Measurements from ENCODE around the gene CTIF.

DNA sequence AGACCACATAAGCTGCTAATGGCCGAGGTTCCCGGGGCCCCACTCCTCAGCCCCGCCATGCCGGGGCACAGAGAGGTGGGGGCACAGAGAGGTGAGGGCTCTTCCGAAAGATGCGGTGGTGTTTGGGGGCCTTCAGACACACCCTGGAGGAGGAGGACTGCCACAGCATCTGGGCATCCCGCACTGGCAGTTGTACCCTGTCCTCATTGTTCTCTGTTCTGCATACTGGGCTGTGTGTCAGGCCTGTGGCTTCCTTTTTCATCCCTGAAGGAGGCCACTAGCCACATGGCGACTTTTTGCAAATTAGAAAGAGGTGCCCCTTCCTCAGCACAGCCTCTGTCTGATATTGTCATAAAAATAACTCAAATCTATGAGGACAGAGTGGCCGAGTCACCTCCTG lies 150.1 kb downstream of the CTIF start:
- TF ChIP-seq POLR2AphosphoS5 (IDR thresholded peaks at IDR 0.05; ENCODE audit: low read depth, low read length), result no peak
- TF ChIP-seq, protein P1, sequence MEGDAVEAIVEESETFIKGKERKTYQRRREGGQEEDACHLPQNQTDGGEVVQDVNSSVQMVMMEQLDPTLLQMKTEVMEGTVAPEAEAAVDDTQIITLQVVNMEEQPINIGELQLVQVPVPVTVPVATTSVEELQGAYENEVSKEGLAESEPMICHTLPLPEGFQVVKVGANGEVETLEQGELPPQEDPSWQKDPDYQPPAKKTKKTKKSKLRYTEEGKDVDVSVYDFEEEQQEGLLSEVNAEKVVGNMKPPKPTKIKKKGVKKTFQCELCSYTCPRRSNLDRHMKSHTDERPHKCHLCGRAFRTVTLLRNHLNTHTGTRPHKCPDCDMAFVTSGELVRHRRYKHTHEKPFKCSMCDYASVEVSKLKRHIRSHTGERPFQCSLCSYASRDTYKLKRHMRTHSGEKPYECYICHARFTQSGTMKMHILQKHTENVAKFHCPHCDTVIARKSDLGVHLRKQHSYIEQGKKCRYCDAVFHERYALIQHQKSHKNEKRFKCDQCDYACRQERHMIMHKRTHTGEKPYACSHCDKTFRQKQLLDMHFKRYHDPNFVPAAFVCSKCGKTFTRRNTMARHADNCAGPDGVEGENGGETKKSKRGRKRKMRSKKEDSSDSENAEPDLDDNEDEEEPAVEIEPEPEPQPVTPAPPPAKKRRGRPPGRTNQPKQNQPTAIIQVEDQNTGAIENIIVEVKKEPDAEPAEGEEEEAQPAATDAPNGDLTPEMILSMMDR (IDR thresholded peaks at IDR 0.05), result no peak
- TF ChIP-seq SIN3A (IDR thresholded peaks at IDR 0.05; ENCODE audit: borderline replicate concordance, insufficient read depth, low read depth, low read length), result no peak
- TF ChIP-seq, protein P2, sequence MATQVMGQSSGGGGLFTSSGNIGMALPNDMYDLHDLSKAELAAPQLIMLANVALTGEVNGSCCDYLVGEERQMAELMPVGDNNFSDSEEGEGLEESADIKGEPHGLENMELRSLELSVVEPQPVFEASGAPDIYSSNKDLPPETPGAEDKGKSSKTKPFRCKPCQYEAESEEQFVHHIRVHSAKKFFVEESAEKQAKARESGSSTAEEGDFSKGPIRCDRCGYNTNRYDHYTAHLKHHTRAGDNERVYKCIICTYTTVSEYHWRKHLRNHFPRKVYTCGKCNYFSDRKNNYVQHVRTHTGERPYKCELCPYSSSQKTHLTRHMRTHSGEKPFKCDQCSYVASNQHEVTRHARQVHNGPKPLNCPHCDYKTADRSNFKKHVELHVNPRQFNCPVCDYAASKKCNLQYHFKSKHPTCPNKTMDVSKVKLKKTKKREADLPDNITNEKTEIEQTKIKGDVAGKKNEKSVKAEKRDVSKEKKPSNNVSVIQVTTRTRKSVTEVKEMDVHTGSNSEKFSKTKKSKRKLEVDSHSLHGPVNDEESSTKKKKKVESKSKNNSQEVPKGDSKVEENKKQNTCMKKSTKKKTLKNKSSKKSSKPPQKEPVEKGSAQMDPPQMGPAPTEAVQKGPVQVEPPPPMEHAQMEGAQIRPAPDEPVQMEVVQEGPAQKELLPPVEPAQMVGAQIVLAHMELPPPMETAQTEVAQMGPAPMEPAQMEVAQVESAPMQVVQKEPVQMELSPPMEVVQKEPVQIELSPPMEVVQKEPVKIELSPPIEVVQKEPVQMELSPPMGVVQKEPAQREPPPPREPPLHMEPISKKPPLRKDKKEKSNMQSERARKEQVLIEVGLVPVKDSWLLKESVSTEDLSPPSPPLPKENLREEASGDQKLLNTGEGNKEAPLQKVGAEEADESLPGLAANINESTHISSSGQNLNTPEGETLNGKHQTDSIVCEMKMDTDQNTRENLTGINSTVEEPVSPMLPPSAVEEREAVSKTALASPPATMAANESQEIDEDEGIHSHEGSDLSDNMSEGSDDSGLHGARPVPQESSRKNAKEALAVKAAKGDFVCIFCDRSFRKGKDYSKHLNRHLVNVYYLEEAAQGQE (IDR thresholded peaks at IDR 0.05; ENCODE audit: insufficient read depth in 1 of 2, low read depth in 2 of 2, low read length in 1 of 2), result no peak
